ENCODE results near the gene USP44. TPM values are rescaled to one million over a fixed set of nuclear protein-coding genes. Genes with fewer than 3 reads are reported as not detected.

USP44 gene
- total and polyA plus RNA-seq, 10 of the 15 experiments (the other 5 are each of a cell fraction or from before 2014, with no cell fraction given) = 0.02 to 0.26 (median 0.12) TPM; not detected in 6

GRCh38 chr12:95573951-95574576, 22.8 kb upstream of the USP44 start (continued):
- TF ChIP-seq YY1 (IDR thresholded peaks at IDR 0.05; ENCODE audit: low read depth, low read length) (peak; percentile 29; the same call in 1 of the 2 replicates), USF1 (IDR thresholded peaks at IDR 0.05; ENCODE audit: borderline replicate concordance, extremely low read length, insufficient read depth, low read depth, low read length) (no peak), TAF1 (IDR thresholded peaks at IDR 0.05; ENCODE audit: borderline replicate concordance, low read depth, low read length) (peak; percentile 34; the same call in 1 of the 2 replicates), MTA2 (IDR thresholded peaks at IDR 0.05; ENCODE audit: low read depth) (0 out of 2 replicates have a peak, but pooled peaks have one; percentile 16), CBFB (IDR thresholded peaks at IDR 0.05; ENCODE audit: low read depth) (no peak), IKZF2 (IDR thresholded peaks at IDR 0.05) (no peak; a peak in 1 of 4 replicates), HDGF (IDR thresholded peaks at IDR 0.05) (no peak), NBN (IDR thresholded peaks at IDR 0.05) (0 out of 2 replicates have a peak, but pooled peaks have one; percentile 21), E2F8 (IDR thresholded peaks at IDR 0.05; ENCODE audit: low read depth, partially characterized antibody) (no peak), RUNX3 (IDR thresholded peaks at IDR 0.05; ENCODE audit: low read length) (peak; percentile 40; the same call in 1 of the 2 replicates), NR2F1 (conservative IDR thresholded peaks at IDR 0.05) (no peak), ZNF384 (IDR thresholded peaks at IDR 0.05; ENCODE audit: borderline replicate concordance, low read depth, low read length) (peak; percentile 97), IRF4 (IDR thresholded peaks at IDR 0.05; ENCODE audit: low read depth, low read length) (no peak), BCL3 (IDR thresholded peaks at IDR 0.05; ENCODE audit: borderline replicate concordance, insufficient read depth, low read depth, low read length, poor library complexity, severe bottlenecking) (no peak), MAX (IDR thresholded peaks at IDR 0.05; ENCODE audit: low read depth, low read length) (no peak)

Data from GM12878 (cell line).